ENCODE data around the gene NALF2.

- no peak for TF ChIP-seq CTCF (IDR thresholded peaks at IDR 0.05)
- TF ChIP-seq POLR2A (IDR thresholded peaks at IDR 0.05): no peak
Measured at GRCh38 chrX:69506617-69507499, 2.7 kb downstream of the NALF2 start.

Data from stomach (tissue), 4 donors.